ENCODE measurements around the gene RRM1.

DNA sequence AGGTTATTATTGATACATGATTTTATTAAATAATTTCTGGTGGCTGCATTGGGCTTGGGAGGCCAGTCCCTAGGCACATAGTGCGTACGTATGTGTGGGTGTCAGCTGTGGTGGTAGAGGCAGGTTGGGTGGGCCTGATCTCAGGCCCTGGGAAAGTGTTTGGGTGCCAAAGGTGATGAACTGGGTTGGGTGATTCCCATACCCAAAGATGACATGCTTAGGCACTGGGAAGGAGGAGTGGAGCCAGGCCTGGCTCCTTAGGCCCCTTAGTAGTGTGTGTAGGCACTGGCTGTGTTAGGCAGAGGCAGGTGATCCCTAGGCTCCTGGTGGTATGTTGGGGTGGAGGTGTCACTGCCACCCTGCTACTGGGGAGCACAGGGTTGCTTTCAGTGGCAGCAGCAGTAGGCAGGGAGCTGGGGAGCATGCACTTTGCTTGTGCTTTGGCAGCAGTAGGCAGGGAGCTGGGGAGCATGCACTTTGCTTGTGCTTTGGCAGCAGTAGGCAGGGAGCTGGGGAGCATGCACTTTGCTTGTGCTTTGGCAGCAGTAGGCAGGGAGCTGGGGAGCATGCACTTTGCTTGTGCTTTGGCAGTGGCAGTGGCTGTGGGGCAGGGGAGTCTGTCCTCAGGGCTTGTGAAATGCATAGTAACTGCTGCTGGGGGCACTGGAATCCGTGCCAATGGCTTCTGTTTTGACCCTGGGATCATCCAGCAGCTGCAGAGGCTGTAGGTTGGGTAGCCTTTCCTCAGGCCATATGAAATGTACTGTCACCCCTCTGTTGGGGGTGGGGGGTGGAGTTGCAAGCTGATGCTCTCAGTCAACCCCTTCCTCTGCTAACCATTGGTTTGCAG lies 84.4 kb downstream of the RRM1 start:
- TF ChIP-seq, protein P1, sequence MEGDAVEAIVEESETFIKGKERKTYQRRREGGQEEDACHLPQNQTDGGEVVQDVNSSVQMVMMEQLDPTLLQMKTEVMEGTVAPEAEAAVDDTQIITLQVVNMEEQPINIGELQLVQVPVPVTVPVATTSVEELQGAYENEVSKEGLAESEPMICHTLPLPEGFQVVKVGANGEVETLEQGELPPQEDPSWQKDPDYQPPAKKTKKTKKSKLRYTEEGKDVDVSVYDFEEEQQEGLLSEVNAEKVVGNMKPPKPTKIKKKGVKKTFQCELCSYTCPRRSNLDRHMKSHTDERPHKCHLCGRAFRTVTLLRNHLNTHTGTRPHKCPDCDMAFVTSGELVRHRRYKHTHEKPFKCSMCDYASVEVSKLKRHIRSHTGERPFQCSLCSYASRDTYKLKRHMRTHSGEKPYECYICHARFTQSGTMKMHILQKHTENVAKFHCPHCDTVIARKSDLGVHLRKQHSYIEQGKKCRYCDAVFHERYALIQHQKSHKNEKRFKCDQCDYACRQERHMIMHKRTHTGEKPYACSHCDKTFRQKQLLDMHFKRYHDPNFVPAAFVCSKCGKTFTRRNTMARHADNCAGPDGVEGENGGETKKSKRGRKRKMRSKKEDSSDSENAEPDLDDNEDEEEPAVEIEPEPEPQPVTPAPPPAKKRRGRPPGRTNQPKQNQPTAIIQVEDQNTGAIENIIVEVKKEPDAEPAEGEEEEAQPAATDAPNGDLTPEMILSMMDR (IDR thresholded peaks at IDR 0.05; ENCODE audit: low read depth, low read length, missing input control): no peak
- TF ChIP-seq SP1 (IDR thresholded peaks at IDR 0.05): peak; percentile 59
- TF ChIP-seq JUND (IDR thresholded peaks at IDR 0.05): no peak
- no peak for TF ChIP-seq RAD21 (IDR thresholded peaks at IDR 0.05)
- peak; percentile 17 for TF ChIP-seq YY1 (IDR thresholded peaks at IDR 0.05)
- TF ChIP-seq, protein P2, sequence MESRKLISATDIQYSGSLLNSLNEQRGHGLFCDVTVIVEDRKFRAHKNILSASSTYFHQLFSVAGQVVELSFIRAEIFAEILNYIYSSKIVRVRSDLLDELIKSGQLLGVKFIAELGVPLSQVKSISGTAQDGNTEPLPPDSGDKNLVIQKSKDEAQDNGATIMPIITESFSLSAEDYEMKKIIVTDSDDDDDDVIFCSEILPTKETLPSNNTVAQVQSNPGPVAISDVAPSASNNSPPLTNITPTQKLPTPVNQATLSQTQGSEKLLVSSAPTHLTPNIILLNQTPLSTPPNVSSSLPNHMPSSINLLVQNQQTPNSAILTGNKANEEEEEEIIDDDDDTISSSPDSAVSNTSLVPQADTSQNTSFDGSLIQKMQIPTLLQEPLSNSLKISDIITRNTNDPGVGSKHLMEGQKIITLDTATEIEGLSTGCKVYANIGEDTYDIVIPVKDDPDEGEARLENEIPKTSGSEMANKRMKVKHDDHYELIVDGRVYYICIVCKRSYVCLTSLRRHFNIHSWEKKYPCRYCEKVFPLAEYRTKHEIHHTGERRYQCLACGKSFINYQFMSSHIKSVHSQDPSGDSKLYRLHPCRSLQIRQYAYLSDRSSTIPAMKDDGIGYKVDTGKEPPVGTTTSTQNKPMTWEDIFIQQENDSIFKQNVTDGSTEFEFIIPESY (IDR thresholded peaks at IDR 0.05): no peak
- no peak for TF ChIP-seq REST (IDR thresholded peaks at IDR 0.05)
- TF ChIP-seq GABPA (IDR thresholded peaks at IDR 0.05 in 1 of 2, conservative IDR thresholded peaks at IDR 0.05 in 1 of 2): no peak
- TF ChIP-seq MAX (IDR thresholded peaks at IDR 0.05): no peak
- TF ChIP-seq ATF3 (IDR thresholded peaks at IDR 0.05): peak; percentile 17
- peak; percentile 57 to 81 for TF ChIP-seq RXRA (IDR thresholded peaks at IDR 0.05)
- no peak for TF ChIP-seq TAF1 (conservative IDR thresholded peaks at IDR 0.05)
- no peak for TF ChIP-seq EGR1 (IDR thresholded peaks at IDR 0.05; ENCODE audit: low read depth in 2 of 2)
- no peak for TF ChIP-seq FOXA1 (IDR thresholded peaks at IDR 0.05)
